H9 (cell line): ENCODE results near the gene NPHS1. TPM values are rescaled to one million over a fixed set of nuclear protein-coding genes. Genes with fewer than 3 reads are reported as not detected.
A peak's percentile ranks its signal among the peaks of the same experiment; 100 is the strongest.

ENCODE experiments used
- DNase-seq: peaks from one replicate; pipeline ENCODE4 v3.0.0-alpha.2; 2017
- H2AFZ ChIP-seq: one replicate; pipeline ENCODE4 v1.6.1; 2013; ENCODE audit warnings: mild to moderate bottlenecking, low read length, control low read depth, moderate library complexity
- H2AK5ac ChIP-seq: 2 replicates; pipeline ENCODE4 v1.6.1; 2013; ENCODE audit warnings: low read length, control low read depth, mixed read lengths; ENCODE audit not compliant: insufficient read length
- H2BK120ac ChIP-seq: one replicate; pipeline ENCODE4 v1.6.1; 2013; ENCODE audit warnings: low read depth, mild to moderate bottlenecking, low read length, control low read depth, inconsistent platforms; ENCODE audit not compliant: poor library complexity, severe bottlenecking
- H2BK12ac ChIP-seq: 2 replicates; pipeline ENCODE4 v1.6.1; 2013; ENCODE audit warnings: low read length, control low read depth, mixed read lengths, low read depth; ENCODE audit not compliant: insufficient read length
- H2BK15ac ChIP-seq: 2 replicates; pipeline ENCODE4 v1.6.1; 2013; ENCODE audit warnings: low read depth, low read length, control low read depth
- H2BK20ac ChIP-seq: one replicate; pipeline ENCODE4 v1.6.1; 2013; ENCODE audit warnings: low read depth, mild to moderate bottlenecking, low read length, control low read depth, inconsistent platforms; ENCODE audit not compliant: poor library complexity, severe bottlenecking
- H2BK5ac ChIP-seq: 2 replicates; pipeline ENCODE4 v1.6.1; 2013; ENCODE audit warnings: low read length, control low read depth, mixed read lengths; ENCODE audit not compliant: insufficient read length
- H3K14ac ChIP-seq: 2 replicates; pipeline ENCODE4 v1.6.1; 2013; ENCODE audit warnings: low read length, control low read depth; ENCODE audit not compliant: insufficient read depth
- H3K18ac ChIP-seq: 2 replicates; pipeline ENCODE4 v1.6.1; 2013; ENCODE audit warnings: low read depth, mild to moderate bottlenecking, mixed read lengths, low read length, control low read depth; ENCODE audit not compliant: insufficient read length
- H3K23ac ChIP-seq: 2 replicates; pipeline ENCODE4 v1.6.1; 2013; ENCODE audit warnings: low read length, control low read depth, mixed read lengths, low read depth; ENCODE audit not compliant: insufficient read length
- H3K23me2 ChIP-seq: 2 replicates; pipeline ENCODE4 v1.6.1; 2013; ENCODE audit warnings: low read depth, mild to moderate bottlenecking, mixed read lengths, low read length, control low read depth; ENCODE audit not compliant: insufficient read length, poor library complexity, severe bottlenecking
- H3K27ac ChIP-seq: 2 replicates; pipeline ENCODE4 v1.5.1; 2013; ENCODE audit warnings: low read length, control low read depth, mixed read lengths, low read depth; ENCODE audit not compliant: insufficient read length
- H3K27me3 ChIP-seq: 2 replicates; pipeline ENCODE4 v1.6.1; 2013; ENCODE audit warnings: low read length, control low read depth, inconsistent platforms; ENCODE audit not compliant: insufficient read depth
- H3K4ac ChIP-seq: 2 replicates; pipeline ENCODE4 v1.6.1; 2013; ENCODE audit warnings: low read depth, mild to moderate bottlenecking, control low read depth, inconsistent platforms, low read length, moderate library complexity
- H3K4me1 ChIP-seq: 2 replicates; pipeline ENCODE4 v1.6.1; 2013; ENCODE audit warnings: low read length, control low read depth, inconsistent platforms; ENCODE audit not compliant: insufficient read depth
- H3K4me2 ChIP-seq: 2 replicates; pipeline ENCODE4 v1.6.1; 2013; ENCODE audit warnings: low read length, control low read depth, mixed read lengths; ENCODE audit not compliant: insufficient read length, insufficient read depth
- H3K56ac ChIP-seq: 2 replicates; pipeline ENCODE4 v1.6.1; 2013; ENCODE audit warnings: low read depth, mild to moderate bottlenecking, mixed read lengths, low read length, control low read depth; ENCODE audit not compliant: insufficient read length
- H3K79me1 ChIP-seq: 2 replicates; pipeline ENCODE4 v1.6.1; 2013; ENCODE audit warnings: low read depth, mild to moderate bottlenecking, moderate library complexity, low read length, control low read depth, inconsistent platforms; ENCODE audit not compliant: insufficient read depth, poor library complexity, severe bottlenecking
- H3K79me2 ChIP-seq: 2 replicates; pipeline ENCODE4 v1.6.1; 2013; ENCODE audit warnings: low read length, control low read depth, inconsistent platforms; ENCODE audit not compliant: insufficient read depth
- H3K9ac ChIP-seq: 2 replicates; pipeline ENCODE4 v1.6.1; 2013; ENCODE audit warnings: low read length, control low read depth, mixed read lengths; ENCODE audit not compliant: insufficient read length; ENCODE audit errors: extremely low read depth
- H3K9me3 ChIP-seq: one replicate; pipeline ENCODE4 v1.6.1; 2013; ENCODE audit warnings: low read depth, low read length, inconsistent platforms; ENCODE audit not compliant: control insufficient read depth
- H3T11ph ChIP-seq: one replicate; pipeline ENCODE4 v1.6.1; 2013; ENCODE audit warnings: mild to moderate bottlenecking, low read length, control low read depth, inconsistent platforms
- H4K20me1 ChIP-seq: one replicate; pipeline ENCODE4 v1.6.1; 2013; ENCODE audit not compliant: control insufficient read depth, insufficient read length, insufficient read depth
- H4K5ac ChIP-seq: 2 replicates; pipeline ENCODE4 v1.6.1; 2013; ENCODE audit warnings: low read depth, mild to moderate bottlenecking, mixed read lengths, low read length, control low read depth; ENCODE audit not compliant: insufficient read length
- H4K8ac ChIP-seq: replicated peaks from 2 replicates; pipeline ENCODE4 v1.6.1; 2013; ENCODE audit warnings: low read length, control low read depth, mixed read lengths, low read depth; ENCODE audit not compliant: insufficient read length
- H4K91ac ChIP-seq: 2 replicates; pipeline ENCODE4 v1.6.1; 2013; ENCODE audit warnings: low read depth, mild to moderate bottlenecking, moderate library complexity, mixed read lengths, low read length, control low read depth; ENCODE audit not compliant: insufficient read length
- H3K27ac Mint-ChIP-seq, 3 experiments: 2 replicates in 2 of 3; 3 replicates in 1 of 3; pipeline ENCODE4 v1.8.0; 2020 to 2021; ENCODE audit warnings: mixed read lengths in 3 of 3, mild to moderate bottlenecking in 1 of 3, moderate library complexity in 1 of 3
- H3K27me3 Mint-ChIP-seq: 2 replicates; pipeline ENCODE4 v1.8.0; 2021; ENCODE audit warnings: low read depth, mild to moderate bottlenecking, moderate library complexity, mixed read lengths
- H3K36me3 Mint-ChIP-seq, 3 experiments: 2 replicates in 2 of 3; 3 replicates in 1 of 3; pipeline ENCODE4 v1.8.0; 2020 to 2021; ENCODE audit warnings: low read depth in 3 of 3, mixed read lengths in 3 of 3; ENCODE audit not compliant: insufficient read depth in 1 of 3
- H3K4me1 Mint-ChIP-seq, 2 experiments: 2 replicates each; pipeline ENCODE4 v1.8.0; 2020; ENCODE audit warnings: mixed read lengths in 2 of 2
- H3K4me3 Mint-ChIP-seq, 2 experiments: 2 replicates in 1 of 2; 3 replicates in 1 of 2; pipeline ENCODE4 v1.8.0; 2020 to 2021; ENCODE audit warnings: mild to moderate bottlenecking in 2 of 2, mixed read lengths in 2 of 2, moderate library complexity in 1 of 2
- H3K9me3 Mint-ChIP-seq, 2 experiments: 2 replicates in 1 of 2; 3 replicates in 1 of 2; pipeline ENCODE4 v1.8.0; 2020; ENCODE audit warnings: mild to moderate bottlenecking in 2 of 2, mixed read lengths in 2 of 2, moderate library complexity in 1 of 2
- CTCF ChIP-seq: fragments of 200-600 bp; sonication (generic); conservative IDR thresholded peaks from 3 replicates; pipeline ENCODE4 v1.8.0; 2021; ENCODE audit warnings: antibody characterized with exemption, mild to moderate bottlenecking
- WGBS: extraction: QIAGEN DNeasy Blood & Tissue Kit; methylation state at CpG from one replicate; pipeline ENCODE4 v1.1.7; 2013; ENCODE audit warnings: missing lambda C conversion rate, low lambda C conversion rate, mixed read lengths; ENCODE audit not compliant: insufficient read length; ENCODE audit errors: extremely low coverage; 5-methylcytosine and 5-hydroxymethylcytosine counted together
- total RNA-seq: library from RNA; stranded (reverse); gene quantifications from 2 replicates; pipeline ENCODE4 v1.2.1, GENCODE V29; 2021

Gene NPHS1
- total RNA-seq, 1 experiment from 2014 or later = 0.83 TPM

- no peak for TF ChIP-seq CTCF
- DNase-seq = no peak
- no peak overlapping the region for H3K27ac ChIP-seq
- Mint-ChIP-seq H3K4me3 (no peak overlapping the region), H3K4me1 (peaks cover 6 to 10% of the 10 kb centered on the region in 2 experiments), H3K27ac (peak overlapping the region in 1 of 3 experiments; percentile 56; a peak in 2 of 7 replicates), H3K36me3 (no peaks in the 10 kb centered on the region), H3K9me3 (no peaks in the 10 kb centered on the region; a peak in 1 of 5 replicates), H3K27me3 (peaks cover 25% of the 10 kb centered on the region)
- no peak overlapping the region for H2BK5ac ChIP-seq
- H3K4me1 ChIP-seq = no peaks in the 10 kb centered on the region; the same call in 1 of the 2 replicates
- H3K23me2 ChIP-seq = no peaks in the 10 kb centered on the region
- H4K20me1 ChIP-seq = no peaks in the 10 kb centered on the region
- H3K18ac ChIP-seq = no peak overlapping the region
- no peaks in the 10 kb centered on the region for H3K79me1 ChIP-seq
- no peak overlapping the region for H3K23ac ChIP-seq
- no peaks in the 10 kb centered on the region for H3K9me3 ChIP-seq
- H3K14ac ChIP-seq = no peak overlapping the region
- no peak overlapping the region for H4K8ac ChIP-seq
- H4K91ac ChIP-seq = no peak overlapping the region
- no peak overlapping the region for H2BK120ac ChIP-seq
- H4K5ac ChIP-seq = no peak overlapping the region
- H2AK5ac ChIP-seq = no peak overlapping the region
- no peaks in the 10 kb centered on the region for H3K79me2 ChIP-seq
- no peaks in the 10 kb centered on the region for H3K27me3 ChIP-seq
- no peak overlapping the region for H2AFZ ChIP-seq
- H3K4me2 ChIP-seq = no peak overlapping the region
- no CpG with 5 or more reads among the region's 5 CpGs for WGBS
- no peak overlapping the region for H3K56ac ChIP-seq
- H3K4ac ChIP-seq = no peak overlapping the region
- no peak overlapping the region for H2BK20ac ChIP-seq
- no peak overlapping the region for H2BK12ac ChIP-seq
- no peak overlapping the region for H3T11ph ChIP-seq
- no peak overlapping the region for H3K9ac ChIP-seq
- H2BK15ac ChIP-seq = no peak overlapping the region
Measured at GRCh38 chr19:35807633-35808032, 44.7 kb downstream of the NPHS1 start.
